PC-9 (cell line): ENCODE data around the gene ADGB. TPM values are rescaled to one million over a fixed set of nuclear protein-coding genes. Genes with fewer than 3 reads are reported as not detected.

Source experiments
- BruUV-seq: library from RNA; stranded (reverse); fragments of 400-500 nt; replicated peaks from 2 replicates; lab custom pipeline; 2021; lab: Mats Ljungman, UMichigan
- CTCF ChIA-PET: fragments of 300-600 bp; sonication (Branson Sonifier 250); formaldehyde crosslinking; loops from one replicate; lab custom pipeline; 2022; ENCODE audit warnings: antibody characterized with exemption; lab: Charles Lee
- POLR2A ChIA-PET: fragments of 300-600 bp; sonication (Branson Sonifier 250); formaldehyde crosslinking; loops from one replicate; lab custom pipeline; 2022; ENCODE audit warnings: antibody characterized with exemption; ENCODE audit not compliant: unreplicated experiment; lab: Charles Lee
- DNase-seq, 2 experiments: peaks; one replicate each; pipeline versions ENCODE4 v3.0.0 to v3.0.0-alpha.2; 2015 to 2022; ENCODE audit warnings: mixed read lengths in 1 of 2
- H2AFZ ChIP-seq: fragments of 200-600 bp; sonication (generic); 2 replicates; pipeline ENCODE4 v1.8.1; 2017; ENCODE audit warnings: antibody characterized with exemption
- H3F3A ChIP-seq: fragments of 200-600 bp; sonication (generic); 2 replicates; pipeline ENCODE4 v1.8.1; 2017; ENCODE audit warnings: antibody characterized with exemption, mild to moderate bottlenecking, low read depth; ENCODE audit not compliant: insufficient read depth
- H3K27ac ChIP-seq: fragments of 200-600 bp; sonication (generic); 2 replicates; pipeline ENCODE4 v1.6.1; 2016; ENCODE audit warnings: mixed run types
- H3K27me3 ChIP-seq: fragments of 200-600 bp; sonication (generic); 2 replicates; pipeline ENCODE4 v1.6.1; 2016; ENCODE audit warnings: low read depth, mixed run types; ENCODE audit not compliant: insufficient read depth
- H3K36me3 ChIP-seq: fragments of 200-600 bp; sonication (generic); 2 replicates; pipeline ENCODE4 v1.6.1; 2016; ENCODE audit warnings: low read depth, mixed run types
- H3K4me1 ChIP-seq: fragments of 200-600 bp; sonication (generic); replicated peaks from 2 replicates; pipeline ENCODE4 v1.6.1; 2016; ENCODE audit warnings: mixed run types; ENCODE audit not compliant: insufficient read depth
- H3K4me2 ChIP-seq: fragments of 200-600 bp; sonication (generic); 2 replicates; pipeline ENCODE4 v1.6.1; 2017; ENCODE audit warnings: mixed run types
- H3K4me3 ChIP-seq: fragments of 200-600 bp; sonication (generic); 2 replicates; pipeline ENCODE4 v1.6.1; 2016; ENCODE audit warnings: mixed run types
- H3K79me2 ChIP-seq: fragments of 200-600 bp; sonication (generic); 2 replicates; pipeline ENCODE4 v1.6.1; 2017; ENCODE audit warnings: low read depth, mixed run types
- H3K9me2 ChIP-seq: fragments of 200-600 bp; sonication (generic); 2 replicates; pipeline ENCODE4 v1.8.1; 2017; ENCODE audit warnings: mild to moderate bottlenecking; ENCODE audit not compliant: insufficient read depth
- H3K9me3 ChIP-seq: fragments of 200-600 bp; sonication (generic); 2 replicates; pipeline ENCODE4 v1.8.1; 2016; ENCODE audit warnings: low read depth; ENCODE audit not compliant: insufficient read depth
- H4K20me1 ChIP-seq: fragments of 200-600 bp; sonication (generic); 2 replicates; pipeline ENCODE4 v1.8.1; 2017; ENCODE audit not compliant: insufficient read depth
- EZH2 ChIP-seq: fragments of 200-600 bp; sonication (generic); IDR thresholded peaks from 2 replicates; pipeline ENCODE4 v1.8.0; 2017; ENCODE audit warnings: antibody characterized with exemption, low read depth
- intact Hi-C: fragments of 100-400 bp; cut with micrococcal nuclease; formaldehyde crosslinking; loops from one replicate; pipeline ENCODE4 v1.10.0; 2022; ENCODE audit not compliant: unreplicated experiment
- total RNA-seq: library from RNA; stranded (reverse); gene quantifications from 2 replicates; pipeline ENCODE4 v1.2.3, GENCODE V29; 2021
- TF ChIP-seq, protein P1 (sequence below): fragments of 200-600 bp; sonication (generic); conservative IDR thresholded peaks from 2 replicates; pipeline ENCODE4 v1.6.1; 2017; ENCODE audit warnings: mixed run types, antibody characterized with exemption, mild to moderate bottlenecking, moderate library complexity

The ADGB gene
- total RNA-seq, 1 experiment from 2014 or later = not detected

DNA sequence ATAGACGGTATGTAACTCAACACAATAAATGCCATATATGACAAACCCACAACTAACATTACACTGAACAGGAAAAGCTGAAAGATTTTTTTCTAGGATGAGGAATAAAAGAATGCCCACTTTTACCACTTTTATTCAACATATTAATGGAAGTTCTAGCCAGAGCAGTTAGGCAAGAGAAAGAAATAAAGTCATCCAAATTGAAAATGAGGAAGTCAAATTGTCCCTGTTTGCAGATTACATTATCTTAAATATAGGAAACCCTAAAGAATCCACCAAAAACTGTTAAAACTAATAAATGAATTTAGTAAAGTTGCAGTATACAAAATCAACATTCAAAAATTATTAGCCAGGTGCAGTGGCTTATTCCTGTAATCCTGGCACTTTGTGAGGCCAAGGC, 24.6 kb upstream of the ADGB start:
- Histone ChIP-seq H3K27me3 (no peaks in the 10 kb centered on the region), H3K36me3 (no peaks in the 10 kb centered on the region), H3K4me1 (no peaks in the 10 kb centered on the region), H3K9me3 (no peaks in the 10 kb centered on the region), H3K79me2 (no peaks in the 10 kb centered on the region), H3K4me3 (no peak overlapping the region), H3K27ac (no peak overlapping the region), H2AFZ (no peak overlapping the region), H3K4me2 (no peak overlapping the region), H4K20me1 (no peaks in the 10 kb centered on the region), H3K9me2 (no peaks in the 10 kb centered on the region; the same call in 1 of the 2 replicates), H3F3A (no peaks in the 10 kb centered on the region)
- CTCF ChIA-PET = no interaction called here
- no peak for TF ChIP-seq EZH2
- TF ChIP-seq, protein P1, sequence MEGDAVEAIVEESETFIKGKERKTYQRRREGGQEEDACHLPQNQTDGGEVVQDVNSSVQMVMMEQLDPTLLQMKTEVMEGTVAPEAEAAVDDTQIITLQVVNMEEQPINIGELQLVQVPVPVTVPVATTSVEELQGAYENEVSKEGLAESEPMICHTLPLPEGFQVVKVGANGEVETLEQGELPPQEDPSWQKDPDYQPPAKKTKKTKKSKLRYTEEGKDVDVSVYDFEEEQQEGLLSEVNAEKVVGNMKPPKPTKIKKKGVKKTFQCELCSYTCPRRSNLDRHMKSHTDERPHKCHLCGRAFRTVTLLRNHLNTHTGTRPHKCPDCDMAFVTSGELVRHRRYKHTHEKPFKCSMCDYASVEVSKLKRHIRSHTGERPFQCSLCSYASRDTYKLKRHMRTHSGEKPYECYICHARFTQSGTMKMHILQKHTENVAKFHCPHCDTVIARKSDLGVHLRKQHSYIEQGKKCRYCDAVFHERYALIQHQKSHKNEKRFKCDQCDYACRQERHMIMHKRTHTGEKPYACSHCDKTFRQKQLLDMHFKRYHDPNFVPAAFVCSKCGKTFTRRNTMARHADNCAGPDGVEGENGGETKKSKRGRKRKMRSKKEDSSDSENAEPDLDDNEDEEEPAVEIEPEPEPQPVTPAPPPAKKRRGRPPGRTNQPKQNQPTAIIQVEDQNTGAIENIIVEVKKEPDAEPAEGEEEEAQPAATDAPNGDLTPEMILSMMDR = no peak
- DNase-seq = no peak
- POLR2A ChIA-PET = no interaction called here
- intact Hi-C loops = no loop called here
- BruUV-seq = no TSS peak

DNA sequence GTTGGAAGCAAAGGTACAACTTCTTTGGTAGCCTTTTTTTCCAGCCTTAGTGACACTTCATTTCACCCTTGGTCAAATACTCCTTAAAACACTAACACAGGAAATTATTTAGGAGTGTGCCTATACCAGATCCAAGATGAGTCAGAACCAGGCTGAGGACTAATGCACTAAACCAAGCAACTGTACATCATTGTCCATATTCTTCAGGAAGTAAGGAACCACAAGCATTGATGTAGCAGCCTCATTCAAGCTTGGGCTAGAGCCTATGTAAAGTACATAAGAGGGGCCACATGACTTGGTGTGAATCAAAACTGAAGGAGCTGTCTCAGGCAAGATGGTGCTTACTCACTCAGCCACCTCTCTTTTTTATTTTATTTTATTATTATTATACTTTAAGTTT, 20.7 kb upstream of the ADGB start:
- CTCF ChIA-PET = no interaction called here
- Histone ChIP-seq H3F3A (no peaks in the 10 kb centered on the region), H3K4me1 (no peaks in the 10 kb centered on the region), H4K20me1 (no peaks in the 10 kb centered on the region), H3K4me3 (no peak overlapping the region), H3K27me3 (no peaks in the 10 kb centered on the region), H3K79me2 (no peaks in the 10 kb centered on the region), H3K36me3 (no peaks in the 10 kb centered on the region), H3K9me3 (no peaks in the 10 kb centered on the region), H3K9me2 (no peaks in the 10 kb centered on the region; the same call in 1 of the 2 replicates), H3K27ac (no peak overlapping the region), H3K4me2 (no peak overlapping the region), H2AFZ (no peak overlapping the region)
- TF ChIP-seq, protein P1 = no peak
- TF ChIP-seq EZH2 = no peak
- BruUV-seq = no TSS peak
- DNase-seq = no peak
- intact Hi-C loops = no loop called here
- POLR2A ChIA-PET = no interaction called here

DNA sequence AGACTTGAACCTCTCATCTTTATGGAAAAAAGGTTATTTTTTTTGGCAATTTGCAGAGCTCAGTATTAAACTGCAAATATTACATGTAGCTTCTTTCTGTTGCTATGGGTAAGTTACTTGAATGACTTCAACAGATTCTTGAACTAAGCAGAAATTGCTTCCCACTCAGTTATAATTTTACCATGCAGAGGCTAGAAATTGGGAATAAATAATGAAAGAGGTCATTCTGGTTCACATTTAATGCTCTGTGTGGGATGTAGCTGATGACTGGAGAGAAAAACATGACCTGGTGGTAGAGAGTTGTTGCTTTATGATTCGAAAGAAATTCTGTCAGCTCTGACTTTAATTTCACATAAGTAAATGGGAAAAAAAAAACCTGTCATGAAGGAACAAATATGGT, 16.8 kb upstream of the ADGB start:
- H3K9me3 ChIP-seq = no peaks in the 10 kb centered on the region
- H3K4me2 ChIP-seq = no peak overlapping the region
- H3K27ac ChIP-seq = no peak overlapping the region
- H3K4me1 ChIP-seq = no peaks in the 10 kb centered on the region
- CTCF ChIA-PET = no interaction called here
- no peak for TF ChIP-seq EZH2
- TF ChIP-seq, protein P1 = no peak
- H4K20me1 ChIP-seq = no peaks in the 10 kb centered on the region
- DNase-seq = no peak
- no peaks in the 10 kb centered on the region; the same call in 1 of the 2 replicates for H3K9me2 ChIP-seq
- no peaks in the 10 kb centered on the region for H3K79me2 ChIP-seq
- H2AFZ ChIP-seq = no peak overlapping the region
- H3K27me3 ChIP-seq = no peaks in the 10 kb centered on the region
- no TSS peak for BruUV-seq
- H3K4me3 ChIP-seq = no peak overlapping the region
- no peaks in the 10 kb centered on the region for H3F3A ChIP-seq
- H3K36me3 ChIP-seq = no peaks in the 10 kb centered on the region
- intact Hi-C loops = no loop called here
- POLR2A ChIA-PET = no interaction called here
